K562 (cell line): ENCODE measurements around the gene RBM20. TPM values are rescaled to one million over a fixed set of nuclear protein-coding genes. Genes with fewer than 3 reads are reported as not detected.

Experiments used
- CGGBP1 ChIP-seq: fragments of 250-450 bp; sonication (Bioruptor Pico); IDR thresholded peaks from 2 replicates; pipeline ENCODE4 v1.9.0; 2021; ENCODE audit warnings: mild to moderate bottlenecking
- CTBP1 ChIP-seq: fragments of 450-650 bp; IDR thresholded peaks from 2 replicates; pipeline ENCODE4 v1.6.1; 2016; ENCODE audit warnings: borderline replicate concordance
- FOXO4 ChIP-seq: fragments of 450-650 bp; formaldehyde crosslinking; IDR thresholded peaks from 2 replicates; pipeline ENCODE4 v1.4.0; 2020; ENCODE audit warnings: mild to moderate bottlenecking, moderate library complexity
- GATAD2B ChIP-seq: fragments of 450-650 bp; IDR thresholded peaks from 2 replicates; pipeline ENCODE4 v1.6.1; 2017; ENCODE audit warnings: mild to moderate bottlenecking, borderline replicate concordance
- HLTF ChIP-seq: fragments of 450-650 bp; IDR thresholded peaks from 2 replicates; pipeline ENCODE4 v1.6.1; 2016
- HNRNPH1 ChIP-seq: fragments of 200-400 bp; formaldehyde crosslinking; optimal IDR thresholded peaks from 2 replicates; pipeline ENCODE3; 2017; ENCODE audit warnings: low read depth, mild to moderate bottlenecking, low read length, moderate library complexity
- NRF1 ChIP-seq, 2 experiments: fragments of 450-650 bp; IDR thresholded peaks in 1 of 2; conservative IDR thresholded peaks in 1 of 2; 2 replicates each; pipeline ENCODE4 v1.6.1; 2014; ENCODE audit warnings: mild to moderate bottlenecking in 2 of 2
- SMARCB1 ChIP-seq: IDR thresholded peaks from 2 replicates; pipeline ENCODE4 v1.6.1; 2011; ENCODE audit warnings: improper control_type of control experiment, low read depth; ENCODE audit not compliant: insufficient read length
- STAT5B ChIP-seq: fragments of 250-450 bp; sonication (Bioruptor Pico); IDR thresholded peaks from 2 replicates; pipeline ENCODE4 v1.8.0; 2021; ENCODE audit warnings: mild to moderate bottlenecking, inconsistent platforms
- TAF1 ChIP-seq: IDR thresholded peaks from 2 replicates; pipeline ENCODE4 v1.6.1; 2011; ENCODE audit warnings: mild to moderate bottlenecking, low read length, moderate library complexity; ENCODE audit not compliant: insufficient read depth, control insufficient read depth, severe bottlenecking; ENCODE audit errors: extremely low read depth
- polyA plus RNA-seq, 8 experiments: library from polyadenylated mRNA; depleted of rRNA in 4 of 8; stranded (reverse) in 5 of 8; unstranded in 3 of 8; fragments of >200 nt; fragmentation: Nextera tagmentation in 2 of 8; fragmentation: Illumina TruSeq in 1 of 8; extraction: Ambion mirVana in 2 of 8; extraction: Trizol in 1 of 8; gene quantifications; 2 replicates each; pipeline versions ENCODE4 v1.2.1 to v1.2.3, GENCODE V29; 2011 to 2014; ENCODE audit warnings: inconsistent platforms in 1 of 8, missing spikeins in 1 of 8
- total RNA-seq, 7 experiments: library from RNA; depleted of rRNA in 6 of 7; stranded (reverse); fragments of >200 nt in 6 of 7; fragmentation: Illumina TruSeq in 2 of 7; extraction: Trizol in 2 of 7; gene quantifications; 2 replicates each; pipeline versions ENCODE4 v1.2.1 to v1.2.3, GENCODE V29; 2011 to 2021; ENCODE audit warnings: low replicate concordance in 1 of 7

Gene RBM20
- total and polyA plus RNA-seq, 9 of the 15 experiments (the other 6 are each of a cell fraction or from before 2014, with no cell fraction given) = 0.63 to 5.7 (median 3.2) TPM

GRCh38 chr10:110822035-110822711 lies 178.0 kb downstream of the RBM20 start (continued):
- TF ChIP-seq HNRNPH1 = no peak
- TF ChIP-seq HLTF = no peak
- no peak for TF ChIP-seq CTBP1
- no peak for TF ChIP-seq TAF1
- TF ChIP-seq FOXO4 (CRISPR knock-in tag) = no peak
- no peak for TF ChIP-seq NRF1 (conservative IDR thresholded peaks at IDR 0.05 in 1 of 2, IDR thresholded peaks at IDR 0.05 in 1 of 2)
- TF ChIP-seq CGGBP1 (CRISPR knock-in tag) = no peak
- TF ChIP-seq SMARCB1 = no peak
- no peak for TF ChIP-seq STAT5B (CRISPR knock-in tag)
- no peak for TF ChIP-seq GATAD2B
